Measurements from ENCODE around the gene MYCBP2. TPM values are rescaled to one million over a fixed set of nuclear protein-coding genes. Genes with fewer than 3 reads are reported as not detected.
"Not testable (repeated sequence)": the region's sequence is repeated elsewhere in the genome, so short reads cannot be mapped to it uniquely, and the experiment has no call there.

The MYCBP2 gene
- total RNA-seq, 1 experiment from 2014 or later = 57.8 TPM

DNA sequence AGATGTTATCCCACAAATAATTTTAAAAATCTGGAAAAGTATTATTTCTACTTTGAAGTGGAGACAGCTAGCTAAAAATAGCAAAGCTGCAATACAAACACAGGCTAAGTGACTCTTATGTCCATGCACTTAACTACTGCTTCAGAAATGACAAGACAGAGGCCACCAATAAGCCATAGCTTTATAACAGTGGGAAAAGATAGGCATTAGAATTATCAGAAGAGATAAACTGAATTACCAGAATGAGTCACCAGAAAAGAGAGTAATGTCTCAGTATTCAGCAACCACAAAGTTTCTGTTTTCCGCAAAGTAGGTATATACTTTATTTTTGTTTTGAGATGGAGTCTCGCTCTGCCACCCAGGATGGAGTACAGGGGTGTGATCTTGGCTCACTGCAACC, 317.9 kb downstream of the MYCBP2 start:
- Histone ChIP-seq H3K27ac (ENCODE audit: low read depth, low read length, poor library complexity, severe bottlenecking) (no peak overlapping the region), H3K4me1 (ENCODE audit: insufficient read depth, low read length, poor library complexity, severe bottlenecking) (no peaks in the 10 kb centered on the region), H3K9me3 (ENCODE audit: low read depth, low read length, poor library complexity, severe bottlenecking) (no peaks in the 10 kb centered on the region), H3K4me3 (ENCODE audit: low read depth, low read length, poor library complexity, severe bottlenecking) (no peak overlapping the region), H3K36me3 (ENCODE audit: insufficient read depth, low read length, poor library complexity, severe bottlenecking) (peaks cover 47% of the 10 kb centered on the region), H3K27me3 (replicated peaks; ENCODE audit: insufficient read depth, low read depth, low read length, poor library complexity) (no peaks in the 10 kb centered on the region)
- TF ChIP-seq EZH2 (IDR thresholded peaks at IDR 0.05; ENCODE audit: borderline replicate concordance, low read depth, low read length, poor library complexity, severe bottlenecking) = no peak
- TF ChIP-seq, protein P1, sequence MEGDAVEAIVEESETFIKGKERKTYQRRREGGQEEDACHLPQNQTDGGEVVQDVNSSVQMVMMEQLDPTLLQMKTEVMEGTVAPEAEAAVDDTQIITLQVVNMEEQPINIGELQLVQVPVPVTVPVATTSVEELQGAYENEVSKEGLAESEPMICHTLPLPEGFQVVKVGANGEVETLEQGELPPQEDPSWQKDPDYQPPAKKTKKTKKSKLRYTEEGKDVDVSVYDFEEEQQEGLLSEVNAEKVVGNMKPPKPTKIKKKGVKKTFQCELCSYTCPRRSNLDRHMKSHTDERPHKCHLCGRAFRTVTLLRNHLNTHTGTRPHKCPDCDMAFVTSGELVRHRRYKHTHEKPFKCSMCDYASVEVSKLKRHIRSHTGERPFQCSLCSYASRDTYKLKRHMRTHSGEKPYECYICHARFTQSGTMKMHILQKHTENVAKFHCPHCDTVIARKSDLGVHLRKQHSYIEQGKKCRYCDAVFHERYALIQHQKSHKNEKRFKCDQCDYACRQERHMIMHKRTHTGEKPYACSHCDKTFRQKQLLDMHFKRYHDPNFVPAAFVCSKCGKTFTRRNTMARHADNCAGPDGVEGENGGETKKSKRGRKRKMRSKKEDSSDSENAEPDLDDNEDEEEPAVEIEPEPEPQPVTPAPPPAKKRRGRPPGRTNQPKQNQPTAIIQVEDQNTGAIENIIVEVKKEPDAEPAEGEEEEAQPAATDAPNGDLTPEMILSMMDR (conservative IDR thresholded peaks at IDR 0.05; ENCODE audit: low read depth, low read length) = no peak
- intact Hi-C loops (cut with micrococcal nuclease; ENCODE audit: unreplicated experiment) = no loop called here
- no TSS peak for BruUV-seq (replicated peaks)
- CTCF ChIA-PET = no interaction called here
- POLR2A ChIA-PET (ENCODE audit: low non-redundant PET) = no interaction called here
- DNase-seq (ENCODE audit: low spot score) = no peak

DNA sequence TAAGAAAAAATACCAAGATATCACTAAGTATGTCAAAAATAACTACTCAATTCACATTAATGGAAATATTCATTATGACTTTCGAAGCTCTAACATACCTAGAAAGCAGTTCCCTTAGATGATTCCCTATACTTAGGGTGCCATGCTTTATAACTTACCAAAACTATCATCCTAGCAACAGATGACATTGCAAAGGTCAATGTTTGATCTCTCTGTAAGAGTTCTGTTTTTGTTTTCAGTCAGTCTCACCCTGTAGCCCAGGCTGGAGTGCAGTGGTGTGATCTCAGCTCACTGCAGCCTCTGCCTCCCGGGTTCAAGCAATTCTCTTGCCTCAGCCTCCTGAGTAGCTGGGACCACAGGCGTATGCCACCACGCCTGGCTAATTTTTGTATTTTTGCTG, 318.6 kb downstream of the MYCBP2 start:
- H3K4me3 ChIP-seq (ENCODE audit: low read depth, low read length, poor library complexity, severe bottlenecking); BruUV-seq (replicated peaks); H3K27me3 ChIP-seq (replicated peaks; ENCODE audit: insufficient read depth, low read depth, low read length, poor library complexity); POLR2A ChIA-PET (ENCODE audit: low non-redundant PET); intact Hi-C loops (cut with micrococcal nuclease; ENCODE audit: unreplicated experiment); H3K4me1 ChIP-seq (ENCODE audit: insufficient read depth, low read length, poor library complexity, severe bottlenecking); CTCF ChIA-PET; H3K9me3 ChIP-seq (ENCODE audit: low read depth, low read length, poor library complexity, severe bottlenecking); DNase-seq (ENCODE audit: low spot score); H3K27ac ChIP-seq (ENCODE audit: low read depth, low read length, poor library complexity, severe bottlenecking): not testable (repeated sequence)
- H3K36me3 ChIP-seq (ENCODE audit: insufficient read depth, low read length, poor library complexity, severe bottlenecking) = peaks cover 40% of the 10 kb centered on the region

DNA sequence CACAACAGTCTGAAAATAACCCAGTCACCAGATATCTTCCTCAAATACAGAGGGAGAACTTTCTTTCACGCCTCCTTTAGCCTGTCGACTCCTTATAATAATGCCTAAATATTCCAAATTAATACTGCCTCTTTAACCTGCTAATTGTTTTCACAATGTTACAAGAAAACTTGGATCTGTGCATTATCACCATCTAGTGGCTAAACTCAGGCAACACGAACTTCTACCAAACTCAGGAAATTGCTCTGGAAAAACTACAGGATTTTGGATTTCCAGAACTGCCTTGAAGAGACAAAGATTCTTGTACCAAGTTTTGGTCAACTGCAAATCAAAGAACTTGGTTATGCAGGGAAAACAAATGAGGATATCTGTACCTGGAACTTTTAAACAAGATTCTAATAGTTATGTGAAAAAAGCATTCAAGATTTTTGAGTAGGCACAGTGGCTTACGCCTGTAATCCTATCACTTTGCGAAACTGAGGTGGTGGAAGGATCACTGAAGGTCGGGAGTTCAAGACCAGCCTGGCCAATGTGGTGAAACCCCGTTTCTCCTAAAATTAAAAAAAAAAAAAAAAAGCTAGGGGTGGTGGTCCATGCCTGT, 324.2 kb downstream of the MYCBP2 start:
- intact Hi-C loops (cut with micrococcal nuclease; ENCODE audit: unreplicated experiment) = no loop called here
- H3K27ac ChIP-seq (ENCODE audit: low read depth, low read length, poor library complexity, severe bottlenecking) = no peak overlapping the region
- POLR2A ChIA-PET (ENCODE audit: low non-redundant PET) = interaction anchor here (0.6 kb wide), 1 partner anchor 671 kb away, joined by 5 read pairs; no protein-coding TSS in a partner anchor
- peak; percentile 45 for DNase-seq (ENCODE audit: low spot score)
- H3K4me1 ChIP-seq (ENCODE audit: insufficient read depth, low read length, poor library complexity, severe bottlenecking) = peaks cover 27% of the 10 kb centered on the region
- TF ChIP-seq, protein P1 (conservative IDR thresholded peaks at IDR 0.05; ENCODE audit: low read depth, low read length) = peak; percentile 77
- no peak for TF ChIP-seq EZH2 (IDR thresholded peaks at IDR 0.05; ENCODE audit: borderline replicate concordance, low read depth, low read length, poor library complexity, severe bottlenecking)
- BruUV-seq (replicated peaks) = no TSS peak
- no peaks in the 10 kb centered on the region for H3K27me3 ChIP-seq (replicated peaks; ENCODE audit: insufficient read depth, low read depth, low read length, poor library complexity)
- H3K4me3 ChIP-seq (ENCODE audit: low read depth, low read length, poor library complexity, severe bottlenecking) = no peak overlapping the region
- CTCF ChIA-PET = interaction anchor here (0.5 to 0.7 kb wide), 3 partner anchors 23 to 1295 kb away, joined by 3 to 4 read pairs (median 3); no protein-coding TSS in a partner anchor
- peaks cover 29% of the 10 kb centered on the region for H3K36me3 ChIP-seq (ENCODE audit: insufficient read depth, low read length, poor library complexity, severe bottlenecking)
- H3K9me3 ChIP-seq (ENCODE audit: low read depth, low read length, poor library complexity, severe bottlenecking) = no peaks in the 10 kb centered on the region
